K562 (cell line): ENCODE measurements around the gene CFAP141. TPM values are rescaled to one million over a fixed set of nuclear protein-coding genes. Genes with fewer than 3 reads are reported as not detected.

Source experiments
- ATAC-seq: fragments of 200-7000 bp; cut with Tn5 transposase; 3 replicates; pipeline ENCODE4 v1.9.1; 2020; ENCODE audit warnings: moderate library complexity
- BruUV-seq: library from RNA; stranded (reverse); fragments of 400-500 nt; replicated peaks from 2 replicates; lab custom pipeline; 2021; lab: Mats Ljungman, UMichigan
- CTCF ChIA-PET: fragments of 300-600 bp; formaldehyde crosslinking; extraction: SDS; loops from one replicate; lab custom pipeline; 2021; ENCODE audit warnings: low intra/inter-chr PET ratio; lab: Yijun Ruan, JAX
- POLR2A ChIA-PET: fragments of 300-600, 350-650 bp; sonication (Branson Sonifier 250); formaldehyde crosslinking; extraction: SDS; loops from one replicate; lab custom pipeline; 2021; ENCODE audit warnings: antibody characterized with exemption, inconsistent platforms; lab: Yijun Ruan, JAX
- DNase-seq, 4 experiments: peaks; one replicate each; pipeline versions ENCODE4 v3.0.0 to v3.0.0-alpha.2; 2011 to 2018; ENCODE audit warnings: low spot score in 3 of 4, mixed read lengths in 3 of 4; ENCODE audit errors: extremely low read depth in 1 of 4
- FAIRE-seq: peaks from 2 replicates; lab custom pipeline; 2011; peaks lifted over from hg19 to GRCh38; lab: Jason Lieb, UNC
- H2AFZ ChIP-seq: 2 replicates; pipeline ENCODE4 v1.6.0; 2011; ENCODE audit warnings: low read depth, low read length, control low read depth, inconsistent platforms
- H3K27ac ChIP-seq: fragments of 200-600 bp; 3 replicates; pipeline ENCODE4 v1.8.0; 2011; ENCODE audit warnings: low read depth, mild to moderate bottlenecking, control low read depth, inconsistent platforms, low read length, moderate library complexity, mixed read lengths; ENCODE audit errors: extremely low read depth
- H3K27me3 ChIP-seq, 2 experiments: fragments of 300-600 bp in 1 of 2; 2 replicates in 1 of 2; 3 replicates in 1 of 2; pipeline versions ENCODE4 v1.6.0 to v1.8.0; 2011; ENCODE audit warnings: inconsistent platforms in 2 of 2, low read length in 2 of 2, mild to moderate bottlenecking in 1 of 2, mixed read lengths in 1 of 2, moderate library complexity in 1 of 2; ENCODE audit not compliant: control insufficient read depth in 2 of 2, insufficient read depth in 2 of 2
- H3K36me3 ChIP-seq: fragments of 300-600 bp; 3 replicates; pipeline ENCODE4 v1.8.0; 2011; ENCODE audit warnings: mild to moderate bottlenecking, low read length, inconsistent platforms; ENCODE audit not compliant: control insufficient read depth, insufficient read depth
- H3K4me1 ChIP-seq, 2 experiments: fragments of 200-600 bp in 1 of 2; replicated peaks in 1 of 2; 2 replicates in 1 of 2; 3 replicates in 1 of 2; pipeline versions ENCODE4 v1.5.1 to v1.8.0; 2011; ENCODE audit warnings: inconsistent platforms in 2 of 2, low read length in 2 of 2, mild to moderate bottlenecking in 1 of 2, mixed read lengths in 1 of 2, moderate library complexity in 1 of 2; ENCODE audit not compliant: control insufficient read depth in 2 of 2, insufficient read depth in 2 of 2
- H3K4me2 ChIP-seq: 2 replicates; pipeline ENCODE4 v1.6.1; 2011; ENCODE audit warnings: low read length, control low read depth, inconsistent platforms, mixed read lengths; ENCODE audit not compliant: insufficient read depth
- H3K4me3 ChIP-seq: fragments of 200-600 bp; sonication (generic), shearing (Covaris generic); 2 replicates; pipeline ENCODE4 v1.5.1; 2016; ENCODE audit warnings: control low read depth, inconsistent platforms
- H3K79me2 ChIP-seq: fragments of 200-600 bp; 3 replicates; pipeline ENCODE4 v1.8.0; 2011; ENCODE audit warnings: low read length, inconsistent platforms; ENCODE audit not compliant: control insufficient read depth, insufficient read depth
- H3K9ac ChIP-seq, 2 experiments: 2 replicates each; pipeline versions ENCODE4 v1.6.0 to v1.6.1; 2011; ENCODE audit warnings: low read depth in 2 of 2, low read length in 2 of 2, control low read depth in 1 of 2, inconsistent platforms in 1 of 2, mild to moderate bottlenecking in 1 of 2, mixed read lengths in 1 of 2; ENCODE audit not compliant: insufficient read depth in 1 of 2
- H3K9me1 ChIP-seq: one replicate; pipeline ENCODE4 v1.6.0; 2011; ENCODE audit warnings: inconsistent platforms, mild to moderate bottlenecking, low read length, moderate library complexity; ENCODE audit not compliant: control insufficient read depth, insufficient read depth
- H3K9me3 ChIP-seq: replicated peaks from 2 replicates; pipeline ENCODE4 v1.5.1; 2011; ENCODE audit warnings: low read depth, low read length, inconsistent platforms; ENCODE audit not compliant: control insufficient read depth, insufficient read depth
- H4K20me1 ChIP-seq: replicated peaks from 2 replicates; pipeline ENCODE4 v1.6.1; 2011; ENCODE audit warnings: low read length, inconsistent platforms, mixed read lengths; ENCODE audit not compliant: control insufficient read depth, insufficient read depth
- CBFA2T2 ChIP-seq: fragments of 450-650 bp; conservative IDR thresholded peaks from 2 replicates; pipeline ENCODE4 v1.6.1; 2017; ENCODE audit warnings: mild to moderate bottlenecking
- GTF2E2 ChIP-seq: fragments of 200-800 bp; sonication (Bioruptor generic); IDR thresholded peaks from 2 replicates; pipeline ENCODE4 v1.6.1; 2016; ENCODE audit warnings: missing genetic modification characterization, missing compliant biosample characterization
- HDAC3 ChIP-seq: fragments of 450-650 bp; IDR thresholded peaks from 2 replicates; pipeline ENCODE4 v1.6.1; 2018; ENCODE audit warnings: borderline replicate concordance, mild to moderate bottlenecking, moderate library complexity; ENCODE audit not compliant: partially characterized antibody
- HMGN3 ChIP-seq: IDR thresholded peaks from 2 replicates; pipeline ENCODE4 v1.6.1; 2011; ENCODE audit warnings: borderline replicate concordance, low read depth, mild to moderate bottlenecking, mixed read lengths, low read length; ENCODE audit not compliant: insufficient read length; ENCODE audit errors: extremely low read depth
- ILK ChIP-seq: fragments of 450-650 bp; IDR thresholded peaks from 2 replicates; pipeline ENCODE4 v1.6.1; 2016; ENCODE audit warnings: missing genetic modification characterization, low read depth, mild to moderate bottlenecking, missing compliant biosample characterization, moderate library complexity, borderline replicate concordance
- IRF2 ChIP-seq: sonication (generic); formaldehyde crosslinking; IDR thresholded peaks from 2 replicates; pipeline ENCODE4 v1.8.1; 2022; ENCODE audit warnings: mild to moderate bottlenecking, missing genetic modification reagents
- NFIC ChIP-seq: fragments of 450-650 bp; IDR thresholded peaks from 2 replicates; pipeline ENCODE4 v1.6.1; 2017; ENCODE audit warnings: mild to moderate bottlenecking, inconsistent platforms
- NR4A1 ChIP-seq, 2 experiments: fragments of 250-450 bp in 1 of 2; fragments of 450-650 bp in 1 of 2; sonication (Bioruptor Pico) in 1 of 2; IDR thresholded peaks; 2 replicates each; pipeline versions ENCODE4 v1.4.0 to v1.6.1; 2016 to 2020; ENCODE audit warnings: mild to moderate bottlenecking in 2 of 2, missing compliant biosample characterization in 1 of 2, missing genetic modification characterization in 1 of 2, moderate library complexity in 1 of 2
- PRMT5 ChIP-seq: sonication (generic); formaldehyde crosslinking; IDR thresholded peaks from 2 replicates; pipeline ENCODE4 v1.5.0; 2020; ENCODE audit warnings: missing genetic modification reagents
- RBFOX2 ChIP-seq: fragments of 200-400 bp; formaldehyde crosslinking; IDR thresholded peaks from 2 replicates; pipeline ENCODE4 v1.6.1; 2017; ENCODE audit warnings: low read depth, mild to moderate bottlenecking, low read length, moderate library complexity
- SPI1 ChIP-seq: IDR thresholded peaks from 2 replicates; pipeline ENCODE4 v1.6.1; 2011; ENCODE audit warnings: low read depth, low read length, control low read depth, borderline replicate concordance
- SRSF9 ChIP-seq: fragments of 200-400 bp; formaldehyde crosslinking; IDR thresholded peaks from 2 replicates; pipeline ENCODE4 v1.6.1; 2017; ENCODE audit warnings: low read depth, low read length, borderline replicate concordance
- TBP ChIP-seq: optimal IDR thresholded peaks from 2 replicates; pipeline ENCODE3; 2011; ENCODE audit warnings: low read depth, low read length, improper control_type of control experiment
- TRIM24 ChIP-seq, 2 experiments: fragments of 450-650 bp; IDR thresholded peaks; 2 replicates each; pipeline ENCODE4 v1.6.1; 2016
- WHSC1 ChIP-seq: IDR thresholded peaks from one replicate; pipeline ENCODE4 v1.6.1; 2012; ENCODE audit warnings: low read length, control low read depth, inconsistent platforms
- ZKSCAN3 ChIP-seq: fragments of 250-450 bp; sonication (Bioruptor Pico); IDR thresholded peaks from 2 replicates; pipeline ENCODE4 v1.4.0; 2020
- ZNF224 ChIP-seq: sonication (generic); formaldehyde crosslinking; IDR thresholded peaks from 2 replicates; pipeline ENCODE4 v1.8.0; 2022; ENCODE audit warnings: mild to moderate bottlenecking, missing genetic modification reagents
- ZNF3 ChIP-seq: fragments of 250-450 bp; sonication (Bioruptor Pico); IDR thresholded peaks from 2 replicates; pipeline ENCODE4 v1.5.0; 2021; ENCODE audit warnings: mild to moderate bottlenecking, moderate library complexity
- WGBS: fragments of 100-300 bp; shearing (Covaris generic); methylation state at CpG from one replicate; pipeline ENCODE4 v1.1.6; 2016; ENCODE audit warnings: low coverage, mixed read lengths; ENCODE audit not compliant: insufficient coverage; ENCODE audit errors: missing lambda C conversion rate; 5-methylcytosine and 5-hydroxymethylcytosine counted together
- in situ Hi-C: fragments of 300-500 bp; cut with MboI; formaldehyde crosslinking; loops from 4 replicates; pipeline ENCODE4 v1.15.0; 2018; ENCODE audit warnings: inconsistent platforms, mixed read lengths
- intact Hi-C: fragments of 100-400 bp; cut with micrococcal nuclease; formaldehyde crosslinking; loops from 2 replicates; pipeline ENCODE4 v1.14.2; 2022
- polyA plus RNA-seq, 8 experiments: library from polyadenylated mRNA; depleted of rRNA in 4 of 8; stranded (reverse) in 5 of 8; unstranded in 3 of 8; fragments of >200 nt; fragmentation: Nextera tagmentation in 2 of 8; fragmentation: Illumina TruSeq in 1 of 8; extraction: Ambion mirVana in 2 of 8; extraction: Trizol in 1 of 8; gene quantifications; 2 replicates each; pipeline versions ENCODE4 v1.2.1 to v1.2.3, GENCODE V29; 2011 to 2014; ENCODE audit warnings: inconsistent platforms in 1 of 8, missing spikeins in 1 of 8
- total RNA-seq, 7 experiments: library from RNA; depleted of rRNA in 6 of 7; stranded (reverse); fragments of >200 nt in 6 of 7; fragmentation: Illumina TruSeq in 2 of 7; extraction: Trizol in 2 of 7; gene quantifications; 2 replicates each; pipeline versions ENCODE4 v1.2.1 to v1.2.3, GENCODE V29; 2011 to 2021; ENCODE audit warnings: low replicate concordance in 1 of 7
- TF ChIP-seq, protein P1 (sequence below): IDR thresholded peaks from 2 replicates; pipeline ENCODE4 v1.6.1; 2011; ENCODE audit warnings: borderline replicate concordance, low read depth, mild to moderate bottlenecking, moderate library complexity, low read length; ENCODE audit not compliant: insufficient read depth, poor library complexity, severe bottlenecking

Gene CFAP141
- total and polyA plus RNA-seq, 9 of the 15 experiments (the other 6 are each of a cell fraction or from before 2014, with no cell fraction given), result not detected

GRCh38 chr1:154183046-154183915 lies 22.9 kb downstream of the CFAP141 start:
- Histone ChIP-seq H3K4me1 (peaks cover 26 to 53% of the 10 kb centered on the region in 2 experiments), H3K9ac (peak overlapping the region; percentile 77 to 94), H3K4me3 (peak overlapping the region; percentile 71), H2AFZ (peak overlapping the region; percentile 90), H3K9me1 (no peaks in the 10 kb centered on the region), H3K27ac (peak overlapping the region; percentile 90), H3K4me2 (peak overlapping the region; percentile 94), H3K27me3 (no peaks in the 10 kb centered on the region), H3K79me2 (peaks cover 48% of the 10 kb centered on the region), H4K20me1 (peaks cover 41% of the 10 kb centered on the region), H3K36me3 (peaks cover 29% of the 10 kb centered on the region; the same call in 2 of the 3 replicates), H3K9me3 (no peaks in the 10 kb centered on the region)
- POLR2A ChIA-PET, result interaction anchor here (0.6 to 2.5 kb wide), 6 partner anchors 7 to 192 kb away, joined by 4 to 11 read pairs (median 5); partner anchors contain the start of gene RPS27
- peak; percentile 89 for ATAC-seq
- peak; percentile 96 to 98 (median 96) for DNase-seq
- FAIRE-seq, result peak; percentile 85
- intact Hi-C loops (loop anchor here (2.0 to 5.0 kb wide), 3 partner anchors 24 to 191 kb away; partner anchors contain the start of gene RPS27), in situ Hi-C loops (no loop called here)
- 2% methylated on average over 37 of the region's 41 CpGs for WGBS
- BruUV-seq, result TSS peak; percentile 94
- CTCF ChIA-PET, result interaction anchor here (0.5 to 0.6 kb wide), 2 partner anchors 22 to 267 kb away, joined by 3 read pairs; no protein-coding TSS in a partner anchor
- no peak for TF ChIP-seq WHSC1
- TF ChIP-seq IRF2 (CRISPR knock-in tag), result no peak
- TF ChIP-seq ZKSCAN3 (CRISPR knock-in tag), result no peak
- peak; percentile 82 for TF ChIP-seq TBP
- peak; percentile 45 for TF ChIP-seq NFIC
- no peak for TF ChIP-seq PRMT5
- TF ChIP-seq GTF2E2 (tag), result peak; percentile 59; the same call in 1 of the 2 replicates
- no peak for TF ChIP-seq SRSF9
- no peak for TF ChIP-seq NR4A1 (CRISPR knock-in tag; IDR thresholded peaks at IDR 0.05)
- TF ChIP-seq NR4A1 (tag; IDR thresholded peaks at IDR 0.05), result peak; percentile 46; the same call in 1 of the 2 replicates
- TF ChIP-seq RBFOX2, result peak; percentile 96
- no peak for TF ChIP-seq HDAC3
- TF ChIP-seq, protein P1, sequence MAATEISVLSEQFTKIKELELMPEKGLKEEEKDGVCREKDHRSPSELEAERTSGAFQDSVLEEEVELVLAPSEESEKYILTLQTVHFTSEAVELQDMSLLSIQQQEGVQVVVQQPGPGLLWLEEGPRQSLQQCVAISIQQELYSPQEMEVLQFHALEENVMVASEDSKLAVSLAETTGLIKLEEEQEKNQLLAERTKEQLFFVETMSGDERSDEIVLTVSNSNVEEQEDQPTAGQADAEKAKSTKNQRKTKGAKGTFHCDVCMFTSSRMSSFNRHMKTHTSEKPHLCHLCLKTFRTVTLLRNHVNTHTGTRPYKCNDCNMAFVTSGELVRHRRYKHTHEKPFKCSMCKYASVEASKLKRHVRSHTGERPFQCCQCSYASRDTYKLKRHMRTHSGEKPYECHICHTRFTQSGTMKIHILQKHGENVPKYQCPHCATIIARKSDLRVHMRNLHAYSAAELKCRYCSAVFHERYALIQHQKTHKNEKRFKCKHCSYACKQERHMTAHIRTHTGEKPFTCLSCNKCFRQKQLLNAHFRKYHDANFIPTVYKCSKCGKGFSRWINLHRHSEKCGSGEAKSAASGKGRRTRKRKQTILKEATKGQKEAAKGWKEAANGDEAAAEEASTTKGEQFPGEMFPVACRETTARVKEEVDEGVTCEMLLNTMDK, result no peak
- no peak for TF ChIP-seq ILK
- TF ChIP-seq CBFA2T2, result no peak
- TF ChIP-seq HMGN3, result peak; percentile 69
- no peak for TF ChIP-seq ZNF224
- TF ChIP-seq TRIM24 (IDR thresholded peaks at IDR 0.05), result peak in 1 of 2 experiments; percentile 72; a peak in 2 of 4 replicates
- no peak for TF ChIP-seq ZNF3 (CRISPR knock-in tag)
- TF ChIP-seq SPI1, result peak; percentile 56; the same call in 1 of the 2 replicates
